GM12892 (cell line): ENCODE data around the gene TIAL1.
"Not testable (repeated sequence)": the region's sequence is repeated elsewhere in the genome, so short reads cannot be mapped to it uniquely, and the experiment has no call there.

Experiments
- DNase-seq: peaks from one replicate; pipeline ENCODE4 v3.0.0; 2011; ENCODE audit not compliant: insufficient read length
- FAIRE-seq: peaks from 2 replicates; lab custom pipeline; 2011; peaks lifted over from hg19 to GRCh38; lab: Jason Lieb, UNC
- POLR2A ChIP-seq: IDR thresholded peaks from 2 replicates; pipeline ENCODE4 v1.6.1; 2011; ENCODE audit warnings: low read depth, low read length, control low read depth
- POLR2AphosphoS5 ChIP-seq: IDR thresholded peaks from 2 replicates; pipeline ENCODE4 v1.6.1; 2011; ENCODE audit warnings: low read depth, low read length, control low read depth
- TAF1 ChIP-seq: IDR thresholded peaks from 2 replicates; pipeline ENCODE4 v1.6.1; 2011; ENCODE audit warnings: low read depth, mild to moderate bottlenecking, control low read depth, low read length, borderline replicate concordance

The TIAL1 gene

GRCh38 chr10:119633538-119634218 lies 36.9 kb upstream of the TIAL1 start:
- no peak for DNase-seq
- FAIRE-seq, result no peak
- TF ChIP-seq POLR2A (no peak), POLR2AphosphoS5 (no peak), TAF1 (no peak)

GRCh38 chr10:119630300-119630699 lies 33.5 kb upstream of the TIAL1 start:
- TF ChIP-seq POLR2AphosphoS5, result no peak
- no peak for TF ChIP-seq TAF1
- no peak for TF ChIP-seq POLR2A
- FAIRE-seq, result no peak
- no peak for DNase-seq

GRCh38 chr10:119625570-119626280 lies 29.0 kb upstream of the TIAL1 start:
- no peak for TF ChIP-seq TAF1
- TF ChIP-seq POLR2AphosphoS5, result no peak
- TF ChIP-seq POLR2A, result no peak
- no peak for DNase-seq
- FAIRE-seq, result no peak

- TF ChIP-seq TAF1, result no peak
- DNase-seq (no peak), FAIRE-seq (no peak)
Measured at GRCh38 chr10:119621078-119621384, 24.3 kb upstream of the TIAL1 start.

GRCh38 chr10:119620241-119621077 lies 23.7 kb upstream of the TIAL1 start:
- DNase-seq (no peak), FAIRE-seq (no peak)
- TF ChIP-seq POLR2AphosphoS5 (no peak), TAF1 (no peak), POLR2A (no peak)

- DNase-seq, FAIRE-seq: not testable (repeated sequence)
Measured at GRCh38 chr10:119619811-119620210, 23.0 kb upstream of the TIAL1 start.

- FAIRE-seq, result no peak
- TF ChIP-seq TAF1, result no peak
- TF ChIP-seq POLR2AphosphoS5, result no peak
- no peak for TF ChIP-seq POLR2A
- no peak for DNase-seq
Measured at GRCh38 chr10:119619215-119619614, 22.5 kb upstream of the TIAL1 start.

- TF ChIP-seq TAF1 (no peak), POLR2AphosphoS5 (no peak), POLR2A (no peak)
- DNase-seq (no peak), FAIRE-seq (no peak)
Measured at GRCh38 chr10:119616882-119617570, 20.3 kb upstream of the TIAL1 start.

- TF ChIP-seq POLR2AphosphoS5 (no peak), POLR2A (no peak), TAF1 (no peak)
- DNase-seq (no peak), FAIRE-seq (no peak)
Measured at GRCh38 chr10:119614686-119615085, 17.9 kb upstream of the TIAL1 start.

- DNase-seq (no peak), FAIRE-seq (no peak)
- TF ChIP-seq TAF1, result no peak
Measured at GRCh38 chr10:119613741-119614140, 17.0 kb upstream of the TIAL1 start.

- TF ChIP-seq TAF1 (no peak), POLR2A (no peak), POLR2AphosphoS5 (no peak)
- no peak for FAIRE-seq
- no peak for DNase-seq
Measured at GRCh38 chr10:119611433-119611832, 14.7 kb upstream of the TIAL1 start.

GRCh38 chr10:119609516-119609915 lies 12.8 kb upstream of the TIAL1 start:
- DNase-seq, result no peak
- no peak for FAIRE-seq
- TF ChIP-seq POLR2A (no peak), POLR2AphosphoS5 (no peak), TAF1 (no peak)
